Measurements from ENCODE around the gene CMTR2. TPM values are rescaled to one million over a fixed set of nuclear protein-coding genes. Genes with fewer than 3 reads are reported as not detected.
"Not testable (repeated sequence)": the region's sequence is repeated elsewhere in the genome, so short reads cannot be mapped to it uniquely, and the experiment has no call there.

CMTR2 gene
- total RNA-seq, 1 donor: 42.7 TPM

GRCh38 chr16:71319999-71320398 lies 30.8 kb upstream of the CMTR2 start:
- DNase-seq (ENCODE audit: low read depth): no peak
- TF ChIP-seq CTCF (IDR thresholded peaks at IDR 0.05; ENCODE audit: insufficient read depth, low read depth, low read length): no peak
- no peak overlapping the region for H3K4me3 ChIP-seq (ENCODE audit: low read depth, low read length)

DNA sequence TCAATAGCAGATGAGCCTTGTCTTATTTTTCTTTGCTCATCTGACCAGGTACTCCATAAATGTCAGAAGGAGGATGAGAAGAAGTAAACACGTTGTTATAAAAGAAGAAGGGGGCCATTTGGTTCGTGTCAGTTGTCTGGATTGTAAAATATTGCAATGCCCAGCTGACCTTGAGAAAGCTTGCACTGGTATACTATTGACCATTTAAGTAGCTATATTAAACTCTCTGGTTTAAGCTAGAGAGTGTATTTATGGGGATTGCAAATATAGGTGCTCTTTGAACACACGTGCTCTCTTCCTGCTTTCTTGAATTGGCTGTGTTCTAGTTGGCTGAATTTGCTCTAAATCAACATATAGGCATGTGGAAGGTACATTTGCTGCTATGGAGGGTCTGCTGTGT lies 26.1 kb upstream of the CMTR2 start:
- DNase-seq (ENCODE audit: low read depth): no peak
- no peak for TF ChIP-seq CTCF (IDR thresholded peaks at IDR 0.05; ENCODE audit: insufficient read depth, low read depth, low read length)
- H3K4me3 ChIP-seq (ENCODE audit: low read depth, low read length): no peak overlapping the region

- DNase-seq (ENCODE audit: low read depth); H3K4me3 ChIP-seq (ENCODE audit: low read depth, low read length): not testable (repeated sequence)
These were observed 24.4 kb upstream of the CMTR2 start for GRCh38 chr16:71313591-71313990.

GRCh38 chr16:71311553-71312158 lies 22.5 kb upstream of the CMTR2 start:
- no peak overlapping the region for H3K4me3 ChIP-seq (ENCODE audit: low read depth, low read length)
- peak; percentile 11 for DNase-seq (ENCODE audit: low read depth)
- peak; percentile 79 for TF ChIP-seq CTCF (IDR thresholded peaks at IDR 0.05; ENCODE audit: insufficient read depth, low read depth, low read length)

- H3K4me3 ChIP-seq (ENCODE audit: low read depth, low read length): no peak overlapping the region
- no peak for TF ChIP-seq CTCF (IDR thresholded peaks at IDR 0.05; ENCODE audit: insufficient read depth, low read depth, low read length)
- no peak for DNase-seq (ENCODE audit: low read depth)
These were observed 14.7 kb upstream of the CMTR2 start for GRCh38 chr16:71303938-71304337.

- no peak for TF ChIP-seq CTCF (IDR thresholded peaks at IDR 0.05; ENCODE audit: insufficient read depth, low read depth, low read length)
- H3K4me3 ChIP-seq (ENCODE audit: low read depth, low read length): no peak overlapping the region
- DNase-seq (ENCODE audit: low read depth): peak; percentile 7
These were observed 8.1 kb upstream of the CMTR2 start for GRCh38 chr16:71297341-71297634.

- TF ChIP-seq CTCF (IDR thresholded peaks at IDR 0.05; ENCODE audit: insufficient read depth, low read depth, low read length): no peak
- no peak overlapping the region for H3K4me3 ChIP-seq (ENCODE audit: low read depth, low read length)
- DNase-seq (ENCODE audit: low read depth): no peak
These were observed 7.6 kb upstream of the CMTR2 start for GRCh38 chr16:71296584-71297340.
